ENCODE data around the gene USP44.
"Not testable (repeated sequence)": the region's sequence is repeated elsewhere in the genome, so short reads cannot be mapped to it uniquely, and the experiment has no call there.

Gene USP44

GRCh38 chr12:95551305-95551704 lies at the start of gene USP44:
Gene USP44, minus strand, starts transcription at chr12:95551476. Its CDS starts 17,220 bp downstream, at chr12:95534256.
- DNase-seq = no peak

GRCh38 chr12:95600567-95600966 lies 49.3 kb upstream of the USP44 start:
- DNase-seq = no peak

GRCh38 chr12:95599880-95600279 lies 48.6 kb upstream of the USP44 start:
- DNase-seq = no peak

- no peak for DNase-seq
Measured at GRCh38 chr12:95594136-95594535, 42.9 kb upstream of the USP44 start.

GRCh38 chr12:95593266-95593871 lies 42.1 kb upstream of the USP44 start:
- DNase-seq = no peak

GRCh38 chr12:95591731-95592130 lies 40.5 kb upstream of the USP44 start:
- DNase-seq = peak; percentile 49

- no peak for DNase-seq
Measured at GRCh38 chr12:95590775-95591174, 39.5 kb upstream of the USP44 start.

GRCh38 chr12:95583933-95584332 lies 32.7 kb upstream of the USP44 start:
- no peak for DNase-seq

- DNase-seq = peak; percentile 32
Measured at GRCh38 chr12:95582230-95583058, 31.2 kb upstream of the USP44 start.

GRCh38 chr12:95577820-95578219 lies 26.5 kb upstream of the USP44 start:
- DNase-seq = no peak

GRCh38 chr12:95574799-95575452 lies 23.6 kb upstream of the USP44 start:
- DNase-seq = peak; percentile 57

- DNase-seq = no peak
Measured at GRCh38 chr12:95573951-95574576, 22.8 kb upstream of the USP44 start.

- no peak for DNase-seq
Measured at GRCh38 chr12:95571369-95571768, 20.1 kb upstream of the USP44 start.

GRCh38 chr12:95568045-95568444 lies 16.8 kb upstream of the USP44 start:
- DNase-seq = not testable (repeated sequence)

GRCh38 chr12:95557625-95558024 lies 6.3 kb upstream of the USP44 start:
- DNase-seq = no peak

- DNase-seq = no peak
Measured at GRCh38 chr12:95554532-95555071, 3.3 kb upstream of the USP44 start.

GRCh38 chr12:95553197-95553943 lies 2.1 kb upstream of the USP44 start:
- no peak for DNase-seq

- DNase-seq = no peak
Measured at GRCh38 chr12:95551913-95552516, 739 bp upstream of the USP44 start.

- no peak for DNase-seq
Measured at GRCh38 chr12:95549392-95550084, 1.7 kb downstream of the USP44 start.

GRCh38 chr12:95548539-95549391 lies 2.5 kb downstream of the USP44 start:
- DNase-seq = peak; percentile 15
